K562 (cell line): Measurements from ENCODE around the gene NCOA6. TPM values are rescaled to one million over a fixed set of nuclear protein-coding genes. Genes with fewer than 3 reads are reported as not detected.

Source experiments
- ATAC-seq: fragments of 200-7000 bp; cut with Tn5 transposase; 3 replicates; pipeline ENCODE4 v1.9.1; 2020; ENCODE audit warnings: moderate library complexity
- BruUV-seq: library from RNA; stranded (reverse); fragments of 400-500 nt; replicated peaks from 2 replicates; lab custom pipeline; 2021; lab: Mats Ljungman, UMichigan
- CTCF ChIA-PET: fragments of 300-600 bp; formaldehyde crosslinking; extraction: SDS; loops from one replicate; lab custom pipeline; 2021; ENCODE audit warnings: low intra/inter-chr PET ratio; lab: Yijun Ruan, JAX
- POLR2A ChIA-PET: fragments of 300-600, 350-650 bp; sonication (Branson Sonifier 250); formaldehyde crosslinking; extraction: SDS; loops from one replicate; lab custom pipeline; 2021; ENCODE audit warnings: antibody characterized with exemption, inconsistent platforms; lab: Yijun Ruan, JAX
- DNase-seq, 4 experiments: peaks; one replicate each; pipeline versions ENCODE4 v3.0.0 to v3.0.0-alpha.2; 2011 to 2018; ENCODE audit warnings: low spot score in 3 of 4, mixed read lengths in 3 of 4; ENCODE audit errors: extremely low read depth in 1 of 4
- FAIRE-seq: peaks from 2 replicates; lab custom pipeline; 2011; peaks lifted over from hg19 to GRCh38; lab: Jason Lieb, UNC
- H2AFZ ChIP-seq: 2 replicates; pipeline ENCODE4 v1.6.0; 2011; ENCODE audit warnings: low read depth, low read length, control low read depth, inconsistent platforms
- H3K27ac ChIP-seq: fragments of 200-600 bp; 3 replicates; pipeline ENCODE4 v1.8.0; 2011; ENCODE audit warnings: low read depth, mild to moderate bottlenecking, control low read depth, inconsistent platforms, low read length, moderate library complexity, mixed read lengths; ENCODE audit errors: extremely low read depth
- H3K27me3 ChIP-seq, 2 experiments: fragments of 300-600 bp in 1 of 2; 2 replicates in 1 of 2; 3 replicates in 1 of 2; pipeline versions ENCODE4 v1.6.0 to v1.8.0; 2011; ENCODE audit warnings: inconsistent platforms in 2 of 2, low read length in 2 of 2, mild to moderate bottlenecking in 1 of 2, mixed read lengths in 1 of 2, moderate library complexity in 1 of 2; ENCODE audit not compliant: control insufficient read depth in 2 of 2, insufficient read depth in 2 of 2
- H3K36me3 ChIP-seq: fragments of 300-600 bp; 3 replicates; pipeline ENCODE4 v1.8.0; 2011; ENCODE audit warnings: mild to moderate bottlenecking, low read length, inconsistent platforms; ENCODE audit not compliant: control insufficient read depth, insufficient read depth
- H3K4me1 ChIP-seq, 2 experiments: fragments of 200-600 bp in 1 of 2; replicated peaks in 1 of 2; 2 replicates in 1 of 2; 3 replicates in 1 of 2; pipeline versions ENCODE4 v1.5.1 to v1.8.0; 2011; ENCODE audit warnings: inconsistent platforms in 2 of 2, low read length in 2 of 2, mild to moderate bottlenecking in 1 of 2, mixed read lengths in 1 of 2, moderate library complexity in 1 of 2; ENCODE audit not compliant: control insufficient read depth in 2 of 2, insufficient read depth in 2 of 2
- H3K4me2 ChIP-seq: 2 replicates; pipeline ENCODE4 v1.6.1; 2011; ENCODE audit warnings: low read length, control low read depth, inconsistent platforms, mixed read lengths; ENCODE audit not compliant: insufficient read depth
- H3K4me3 ChIP-seq: fragments of 200-600 bp; sonication (generic), shearing (Covaris generic); 2 replicates; pipeline ENCODE4 v1.5.1; 2016; ENCODE audit warnings: control low read depth, inconsistent platforms
- H3K79me2 ChIP-seq: fragments of 200-600 bp; 3 replicates; pipeline ENCODE4 v1.8.0; 2011; ENCODE audit warnings: low read length, inconsistent platforms; ENCODE audit not compliant: control insufficient read depth, insufficient read depth
- H3K9ac ChIP-seq, 2 experiments: 2 replicates each; pipeline versions ENCODE4 v1.6.0 to v1.6.1; 2011; ENCODE audit warnings: low read depth in 2 of 2, low read length in 2 of 2, control low read depth in 1 of 2, inconsistent platforms in 1 of 2, mild to moderate bottlenecking in 1 of 2, mixed read lengths in 1 of 2; ENCODE audit not compliant: insufficient read depth in 1 of 2
- H3K9me1 ChIP-seq: one replicate; pipeline ENCODE4 v1.6.0; 2011; ENCODE audit warnings: inconsistent platforms, mild to moderate bottlenecking, low read length, moderate library complexity; ENCODE audit not compliant: control insufficient read depth, insufficient read depth
- H3K9me3 ChIP-seq: replicated peaks from 2 replicates; pipeline ENCODE4 v1.5.1; 2011; ENCODE audit warnings: low read depth, low read length, inconsistent platforms; ENCODE audit not compliant: control insufficient read depth, insufficient read depth
- H4K20me1 ChIP-seq: replicated peaks from 2 replicates; pipeline ENCODE4 v1.6.1; 2011; ENCODE audit warnings: low read length, inconsistent platforms, mixed read lengths; ENCODE audit not compliant: control insufficient read depth, insufficient read depth
- BCOR ChIP-seq: fragments of 450-650 bp; IDR thresholded peaks from 2 replicates; pipeline ENCODE4 v1.6.1; 2016
- BRD9 ChIP-seq: fragments of 450-650 bp; IDR thresholded peaks from 2 replicates; pipeline ENCODE4 v1.6.1; 2018; ENCODE audit warnings: low read depth; ENCODE audit not compliant: partially characterized antibody
- HDAC6 ChIP-seq: IDR thresholded peaks from 2 replicates; pipeline ENCODE4 v1.6.1; 2012; ENCODE audit warnings: low read depth, mild to moderate bottlenecking, control low read depth, inconsistent platforms, low read length, moderate library complexity
- HMGN3 ChIP-seq: IDR thresholded peaks from 2 replicates; pipeline ENCODE4 v1.6.1; 2011; ENCODE audit warnings: borderline replicate concordance, low read depth, mild to moderate bottlenecking, mixed read lengths, low read length; ENCODE audit not compliant: insufficient read length; ENCODE audit errors: extremely low read depth
- HNRNPLL ChIP-seq: fragments of 200-400 bp; formaldehyde crosslinking; IDR thresholded peaks from 2 replicates; pipeline ENCODE4 v1.6.1; 2017; ENCODE audit warnings: low read length, low read depth, mild to moderate bottlenecking; ENCODE audit not compliant: poor library complexity, severe bottlenecking
- RBM22 ChIP-seq: fragments of 200-400 bp; formaldehyde crosslinking; IDR thresholded peaks from 2 replicates; pipeline ENCODE4 v1.6.1; 2018; ENCODE audit warnings: low read length, low read depth; ENCODE audit not compliant: poor library complexity, severe bottlenecking
- RBM25 ChIP-seq: fragments of 200-400 bp; formaldehyde crosslinking; IDR thresholded peaks from 2 replicates; pipeline ENCODE4 v1.6.1; 2018; ENCODE audit warnings: low read length, low read depth, moderate library complexity; ENCODE audit not compliant: severe bottlenecking
- TAF9B ChIP-seq: fragments of 450-650 bp; IDR thresholded peaks from 2 replicates; pipeline ENCODE4 v1.6.1; 2018; ENCODE audit warnings: mild to moderate bottlenecking; ENCODE audit not compliant: partially characterized antibody
- TSC22D4 ChIP-seq: fragments of 450-650 bp; IDR thresholded peaks from 2 replicates; pipeline ENCODE4 v1.6.1; 2016; ENCODE audit warnings: missing genetic modification characterization, missing biosample characterization, control low read depth
- ZFP1 ChIP-seq: fragments of 450-650 bp; formaldehyde crosslinking; IDR thresholded peaks from 2 replicates; pipeline ENCODE4 v1.4.0; 2020; ENCODE audit warnings: mild to moderate bottlenecking, mixed read lengths
- ZFPM2 ChIP-seq: fragments of 250-450 bp; sonication (Bioruptor Pico); IDR thresholded peaks from 2 replicates; pipeline ENCODE4 v1.5.1; 2022; ENCODE audit warnings: mild to moderate bottlenecking
- ZKSCAN3 ChIP-seq: fragments of 250-450 bp; sonication (Bioruptor Pico); IDR thresholded peaks from 2 replicates; pipeline ENCODE4 v1.4.0; 2020
- ZNF23 ChIP-seq: fragments of 250-450 bp; sonication (Bioruptor Pico); IDR thresholded peaks from 2 replicates; pipeline ENCODE4 v1.4.0; 2020; ENCODE audit warnings: mild to moderate bottlenecking
- WGBS: fragments of 100-300 bp; shearing (Covaris generic); methylation state at CpG from one replicate; pipeline ENCODE4 v1.1.6; 2016; ENCODE audit warnings: low coverage, mixed read lengths; ENCODE audit not compliant: insufficient coverage; ENCODE audit errors: missing lambda C conversion rate; 5-methylcytosine and 5-hydroxymethylcytosine counted together
- in situ Hi-C: fragments of 300-500 bp; cut with MboI; formaldehyde crosslinking; loops from 4 replicates; pipeline ENCODE4 v1.15.0; 2018; ENCODE audit warnings: inconsistent platforms, mixed read lengths
- intact Hi-C: fragments of 100-400 bp; cut with micrococcal nuclease; formaldehyde crosslinking; loops from 2 replicates; pipeline ENCODE4 v1.14.2; 2022
- polyA plus RNA-seq, 8 experiments: library from polyadenylated mRNA; depleted of rRNA in 4 of 8; stranded (reverse) in 5 of 8; unstranded in 3 of 8; fragments of >200 nt; fragmentation: Nextera tagmentation in 2 of 8; fragmentation: Illumina TruSeq in 1 of 8; extraction: Ambion mirVana in 2 of 8; extraction: Trizol in 1 of 8; gene quantifications; 2 replicates each; pipeline versions ENCODE4 v1.2.1 to v1.2.3, GENCODE V29; 2011 to 2014; ENCODE audit warnings: inconsistent platforms in 1 of 8, missing spikeins in 1 of 8
- total RNA-seq, 7 experiments: library from RNA; depleted of rRNA in 6 of 7; stranded (reverse); fragments of >200 nt in 6 of 7; fragmentation: Illumina TruSeq in 2 of 7; extraction: Trizol in 2 of 7; gene quantifications; 2 replicates each; pipeline versions ENCODE4 v1.2.1 to v1.2.3, GENCODE V29; 2011 to 2021; ENCODE audit warnings: low replicate concordance in 1 of 7
- TF ChIP-seq, protein P1 (sequence below): fragments of 200-800 bp; sonication (Bioruptor generic); IDR thresholded peaks from 2 replicates; pipeline ENCODE4 v1.6.1; 2017; ENCODE audit warnings: missing genetic modification characterization, missing compliant biosample characterization

NCOA6 gene
- total and polyA plus RNA-seq, 9 of the 15 experiments (the other 6 are each of a cell fraction or from before 2014, with no cell fraction given): 6.1 to 25.0 (median 9.5) TPM

DNA sequence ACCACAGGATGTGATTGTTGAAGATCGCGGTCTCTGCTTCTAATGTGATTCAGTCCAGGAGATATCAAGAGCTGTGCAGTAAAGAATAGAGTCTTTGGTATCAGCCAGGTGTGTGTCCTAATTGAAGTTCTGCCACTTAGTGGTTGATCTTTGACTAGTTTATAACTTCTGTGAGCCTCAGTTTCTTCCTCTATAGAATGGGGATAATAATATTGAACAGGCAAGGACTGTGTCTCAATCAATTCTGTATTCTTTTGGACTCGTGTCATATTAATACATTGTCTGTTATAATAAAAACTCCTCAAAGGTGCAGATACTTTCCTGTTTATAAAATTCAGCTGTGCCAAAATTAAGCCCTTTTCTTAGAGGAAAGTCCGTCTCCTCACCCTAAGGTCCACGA, 23.1 kb upstream of the NCOA6 start:
- Histone ChIP-seq H3K9me1 (peaks cover 3% of the 10 kb centered on the region), H3K9ac (no peak overlapping the region), H3K4me3 (no peak overlapping the region), H3K79me2 (no peaks in the 10 kb centered on the region), H3K4me2 (no peak overlapping the region), H3K9me3 (no peaks in the 10 kb centered on the region), H3K4me1 (peaks cover 0 to 6% of the 10 kb centered on the region in 2 experiments; a peak in 1 of 5 replicates), H2AFZ (no peak overlapping the region), H3K27ac (no peak overlapping the region), H3K27me3 (no peaks in the 10 kb centered on the region), H4K20me1 (no peaks in the 10 kb centered on the region), H3K36me3 (peaks cover 31% of the 10 kb centered on the region; the same call in 2 of the 3 replicates)
- no peak for DNase-seq
- 81% methylated on average over 5 of the region's 5 CpGs for WGBS
- ATAC-seq: no peak
- BruUV-seq: no TSS peak
- TF ChIP-seq RBM22 (no peak), RBM25 (peak; percentile 85), BCOR (0 out of 2 replicates have a peak, but pooled peaks have one; percentile 15)
- FAIRE-seq: no peak
- CTCF ChIA-PET: no interaction called here
- intact Hi-C loops (no loop called here), in situ Hi-C loops (no loop called here)
- POLR2A ChIA-PET: interaction anchor here (1.1 kb wide), 1 partner anchor 18 kb away, joined by 3 read pairs; no protein-coding TSS in a partner anchor

DNA sequence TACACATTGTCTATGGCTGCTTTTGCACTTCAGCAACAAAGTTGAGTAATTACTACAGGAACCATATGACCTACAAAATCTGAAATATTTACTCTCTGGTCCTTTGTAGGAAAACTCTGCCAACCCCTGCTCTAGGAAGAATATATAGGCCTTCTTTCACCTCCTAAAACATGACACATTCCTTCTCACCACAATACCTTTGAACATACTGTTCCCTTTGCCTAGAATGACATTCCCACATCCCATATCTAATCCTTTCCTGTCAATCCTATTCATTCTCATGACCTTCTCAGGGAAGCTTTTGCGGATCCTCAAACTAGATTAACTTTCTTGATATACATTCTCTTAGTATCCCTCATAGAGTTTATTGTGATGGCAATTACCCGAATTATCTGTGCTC, 18.0 kb upstream of the NCOA6 start:
- ChIA-PET POLR2A (interaction anchor here (0.7 to 1.4 kb wide), 2 partner anchors 10 to 47 kb away, joined by 3 to 5 read pairs; no protein-coding TSS in a partner anchor), CTCF (interaction anchor here (0.6 kb wide), 1 partner anchor 635 kb away, joined by 3 read pairs; no protein-coding TSS in a partner anchor)
- FAIRE-seq (no peak), DNase-seq (no peak), ATAC-seq (no peak)
- Histone ChIP-seq H2AFZ (no peak overlapping the region), H3K9me1 (no peaks in the 10 kb centered on the region), H3K9ac (no peak overlapping the region), H3K79me2 (no peaks in the 10 kb centered on the region), H3K36me3 (peaks cover 5% of the 10 kb centered on the region; the same call in 1 of the 3 replicates), H3K27ac (no peak overlapping the region), H3K4me1 (no peaks in the 10 kb centered on the region), H4K20me1 (no peaks in the 10 kb centered on the region), H3K9me3 (no peaks in the 10 kb centered on the region), H3K4me3 (no peak overlapping the region), H3K4me2 (no peak overlapping the region), H3K27me3 (no peaks in the 10 kb centered on the region)
- in situ Hi-C loops: no loop called here
- WGBS: 65% methylated on average over 2 of the region's 2 CpGs
- no TSS peak for BruUV-seq
- intact Hi-C loops: no loop called here
- TF ChIP-seq HMGN3: no peak
- TF ChIP-seq BRD9: no peak
- TF ChIP-seq, protein P1, sequence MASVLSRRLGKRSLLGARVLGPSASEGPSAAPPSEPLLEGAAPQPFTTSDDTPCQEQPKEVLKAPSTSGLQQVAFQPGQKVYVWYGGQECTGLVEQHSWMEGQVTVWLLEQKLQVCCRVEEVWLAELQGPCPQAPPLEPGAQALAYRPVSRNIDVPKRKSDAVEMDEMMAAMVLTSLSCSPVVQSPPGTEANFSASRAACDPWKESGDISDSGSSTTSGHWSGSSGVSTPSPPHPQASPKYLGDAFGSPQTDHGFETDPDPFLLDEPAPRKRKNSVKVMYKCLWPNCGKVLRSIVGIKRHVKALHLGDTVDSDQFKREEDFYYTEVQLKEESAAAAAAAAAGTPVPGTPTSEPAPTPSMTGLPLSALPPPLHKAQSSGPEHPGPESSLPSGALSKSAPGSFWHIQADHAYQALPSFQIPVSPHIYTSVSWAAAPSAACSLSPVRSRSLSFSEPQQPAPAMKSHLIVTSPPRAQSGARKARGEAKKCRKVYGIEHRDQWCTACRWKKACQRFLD (CRISPR knock-in tag): no peak
- no peak for TF ChIP-seq HDAC6
- TF ChIP-seq TAF9B: no peak
- TF ChIP-seq ZFPM2: no peak
- TF ChIP-seq ZNF23 (CRISPR knock-in tag): no peak
- no peak for TF ChIP-seq TSC22D4 (tag)
- no peak for TF ChIP-seq ZFP1
- TF ChIP-seq ZKSCAN3 (CRISPR knock-in tag): no peak
- no peak for TF ChIP-seq HNRNPLL
